Measurements from ENCODE around the gene AARS1. TPM values are rescaled to one million over a fixed set of nuclear protein-coding genes. Genes with fewer than 3 reads are reported as not detected.
"Not testable (repeated sequence)": the region's sequence is repeated elsewhere in the genome, so short reads cannot be mapped to it uniquely, and the experiment has no call there.

The AARS1 gene
- total RNA-seq, 1 experiment from 2014 or later, result 43.1 TPM

- not testable (repeated sequence) for DNase-seq (ENCODE audit: low read depth)
Measured at GRCh38 chr16:70224645-70225044, 64.7 kb downstream of the AARS1 start.

GRCh38 chr16:70223971-70224513 is 65.3 kb downstream of the AARS1 start:
- DNase-seq (ENCODE audit: low read depth), result not testable (repeated sequence)

GRCh38 chr16:70223216-70223615 is 66.1 kb downstream of the AARS1 start:
- DNase-seq (ENCODE audit: low read depth), result not testable (repeated sequence)

- DNase-seq (ENCODE audit: low read depth), result not testable (repeated sequence)
Measured at GRCh38 chr16:70222574-70222973, 66.7 kb downstream of the AARS1 start.

- DNase-seq (ENCODE audit: low read depth), result not testable (repeated sequence)
Measured at GRCh38 chr16:70218586-70218985, 70.7 kb downstream of the AARS1 start.

GRCh38 chr16:70206382-70206781 is 82.9 kb downstream of the AARS1 start:
- DNase-seq (ENCODE audit: low read depth), result not testable (repeated sequence)

- DNase-seq (ENCODE audit: low read depth), result not testable (repeated sequence)
Measured at GRCh38 chr16:70204668-70205405, 84.5 kb downstream of the AARS1 start.

- not testable (repeated sequence) for DNase-seq (ENCODE audit: low read depth)
Measured at GRCh38 chr16:70204010-70204409, 85.3 kb downstream of the AARS1 start.

- DNase-seq (ENCODE audit: low read depth), result not testable (repeated sequence)
Measured at GRCh38 chr16:70203508-70203907, 85.8 kb downstream of the AARS1 start.

Other genes with a start within 250 kb of the AARS1 start
- gene PDPR, start 175.2 kb downstream of the AARS1 start, total RNA-seq (2014; rRNA removed; shearing (Covaris generic)), result 11.0 and 13.9 TPM in 2 replicates
- gene CLEC18C, start 115.7 kb downstream of the AARS1 start, total RNA-seq (2014; rRNA removed; shearing (Covaris generic)), result 0.17 TPM in 1 of 2 replicates, not detected in the other
- 28.1 and 35.6 TPM in 2 replicates for gene EXOSC6, start 37.6 kb downstream of the AARS1 start, total RNA-seq (2014; rRNA removed; shearing (Covaris generic))
- gene DDX19B, start 9.7 kb upstream of the AARS1 start, total RNA-seq (2014; rRNA removed; shearing (Covaris generic)), result 15.4 and 30.1 TPM in 2 replicates
- gene DDX19A, start 57.4 kb upstream of the AARS1 start, total RNA-seq (2014; rRNA removed; shearing (Covaris generic)), result 37.6 and 48.1 TPM in 2 replicates
- gene ST3GAL2, start 149.6 kb upstream of the AARS1 start, total RNA-seq (2014; rRNA removed; shearing (Covaris generic)), result 22.1 and 23.8 TPM in 2 replicates
- 2.1 and 6.7 TPM in 2 replicates for gene FCSK, start 165.1 kb upstream of the AARS1 start, total RNA-seq (2014; rRNA removed; shearing (Covaris generic))
- gene COG4, start 234.0 kb upstream of the AARS1 start, total RNA-seq (2014; rRNA removed; shearing (Covaris generic)), result 35.3 and 35.5 TPM in 2 replicates
- 117 and 130 TPM in 2 replicates for gene SF3B3, start 234.3 kb upstream of the AARS1 start, total RNA-seq (2014; rRNA removed; shearing (Covaris generic))

Data from Daoy (cell line).